ENCODE data around the gene CERK.

Gene CERK

DNA sequence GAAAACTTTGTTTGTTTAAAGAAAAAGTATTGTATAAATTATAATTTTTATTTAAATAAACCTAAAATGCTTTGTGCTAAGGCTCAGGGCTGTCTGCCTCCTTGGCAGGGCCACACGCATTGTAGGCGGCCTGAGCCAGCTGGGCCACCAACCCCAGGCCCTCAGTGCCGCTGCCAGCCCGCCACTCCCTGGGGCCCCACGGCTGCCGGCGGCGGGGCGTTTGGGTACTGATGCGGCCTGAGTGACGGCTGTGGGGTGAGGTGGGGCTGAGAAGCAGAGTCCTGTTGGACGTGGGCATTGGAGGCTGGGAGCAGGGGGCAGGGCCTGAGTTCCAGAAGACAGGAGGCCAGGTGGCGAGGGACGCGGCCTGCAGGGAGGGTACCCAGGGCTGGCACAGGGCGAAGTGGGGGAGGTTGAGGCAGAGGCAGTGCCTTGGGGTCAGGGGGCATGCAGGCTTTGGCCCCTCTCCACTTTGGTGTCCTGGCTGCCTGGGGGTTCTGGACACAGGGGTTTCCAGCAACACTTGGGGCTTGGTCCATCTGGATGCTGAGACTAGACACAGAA is 58.3 kb downstream of the CERK start:
- Histone ChIP-seq H3K4me3 (replicated peaks; ENCODE audit: insufficient read depth, low read length) (no peak overlapping the region), H3K27ac (replicated peaks) (no peak overlapping the region; the same call in 1 of the 2 replicates), H3K27me3 (ENCODE audit: insufficient read depth, poor library complexity, severe bottlenecking) (no peaks in the 10 kb centered on the region)
- DNase-seq (ENCODE audit: low read depth in 1 of 2, low spot score in 1 of 2), result no peak
- peak; percentile 21 for TF ChIP-seq POLR2AphosphoS5 (IDR thresholded peaks at IDR 0.05; ENCODE audit: low read depth)
- TF ChIP-seq, protein P1, sequence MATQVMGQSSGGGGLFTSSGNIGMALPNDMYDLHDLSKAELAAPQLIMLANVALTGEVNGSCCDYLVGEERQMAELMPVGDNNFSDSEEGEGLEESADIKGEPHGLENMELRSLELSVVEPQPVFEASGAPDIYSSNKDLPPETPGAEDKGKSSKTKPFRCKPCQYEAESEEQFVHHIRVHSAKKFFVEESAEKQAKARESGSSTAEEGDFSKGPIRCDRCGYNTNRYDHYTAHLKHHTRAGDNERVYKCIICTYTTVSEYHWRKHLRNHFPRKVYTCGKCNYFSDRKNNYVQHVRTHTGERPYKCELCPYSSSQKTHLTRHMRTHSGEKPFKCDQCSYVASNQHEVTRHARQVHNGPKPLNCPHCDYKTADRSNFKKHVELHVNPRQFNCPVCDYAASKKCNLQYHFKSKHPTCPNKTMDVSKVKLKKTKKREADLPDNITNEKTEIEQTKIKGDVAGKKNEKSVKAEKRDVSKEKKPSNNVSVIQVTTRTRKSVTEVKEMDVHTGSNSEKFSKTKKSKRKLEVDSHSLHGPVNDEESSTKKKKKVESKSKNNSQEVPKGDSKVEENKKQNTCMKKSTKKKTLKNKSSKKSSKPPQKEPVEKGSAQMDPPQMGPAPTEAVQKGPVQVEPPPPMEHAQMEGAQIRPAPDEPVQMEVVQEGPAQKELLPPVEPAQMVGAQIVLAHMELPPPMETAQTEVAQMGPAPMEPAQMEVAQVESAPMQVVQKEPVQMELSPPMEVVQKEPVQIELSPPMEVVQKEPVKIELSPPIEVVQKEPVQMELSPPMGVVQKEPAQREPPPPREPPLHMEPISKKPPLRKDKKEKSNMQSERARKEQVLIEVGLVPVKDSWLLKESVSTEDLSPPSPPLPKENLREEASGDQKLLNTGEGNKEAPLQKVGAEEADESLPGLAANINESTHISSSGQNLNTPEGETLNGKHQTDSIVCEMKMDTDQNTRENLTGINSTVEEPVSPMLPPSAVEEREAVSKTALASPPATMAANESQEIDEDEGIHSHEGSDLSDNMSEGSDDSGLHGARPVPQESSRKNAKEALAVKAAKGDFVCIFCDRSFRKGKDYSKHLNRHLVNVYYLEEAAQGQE (IDR thresholded peaks at IDR 0.05; ENCODE audit: insufficient replicate concordance, low read depth), result no peak

DNA sequence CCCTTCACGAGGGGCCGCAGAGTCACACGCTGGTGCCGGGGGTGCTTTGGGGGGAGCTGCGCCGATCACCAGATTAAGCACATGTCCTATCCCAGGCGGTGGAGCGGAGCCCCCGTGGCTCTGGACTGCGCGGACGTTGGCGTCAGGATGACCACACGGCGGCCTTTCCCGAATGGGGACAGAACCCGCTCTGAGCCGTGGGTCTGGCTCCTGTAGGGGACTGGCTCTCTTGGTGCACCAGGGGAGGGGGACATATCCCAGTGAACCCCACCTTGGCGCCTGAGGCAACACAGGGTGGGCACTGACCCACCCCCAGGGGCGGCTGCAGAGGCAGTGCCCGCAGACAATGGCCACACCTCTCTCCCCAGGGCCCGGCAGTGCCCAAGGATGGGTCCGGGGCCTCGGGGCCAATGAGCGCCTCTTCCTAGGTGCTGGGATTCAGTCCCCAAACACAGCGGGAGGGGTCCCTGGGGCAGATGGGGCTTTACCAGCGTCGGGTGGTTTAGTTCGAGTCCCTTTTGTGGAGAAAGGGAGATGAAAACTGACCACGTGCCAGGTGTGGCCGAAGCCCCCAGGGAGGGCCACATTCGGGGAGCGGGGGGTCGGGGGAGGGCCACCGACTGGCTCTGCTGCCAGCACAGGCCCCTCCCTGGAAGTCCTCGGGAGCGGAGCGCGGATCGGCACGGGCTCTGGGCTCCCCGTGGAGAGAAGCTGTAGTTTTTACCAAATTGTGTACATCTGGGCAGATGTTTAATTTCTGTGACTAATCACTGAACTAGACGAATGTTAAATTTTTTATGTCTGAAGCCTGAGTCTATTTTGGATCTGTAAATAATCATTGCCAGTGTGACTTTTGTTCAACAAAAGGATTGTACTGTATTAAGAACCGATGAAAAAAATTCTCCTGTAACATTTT is 59.0 kb downstream of the CERK start:
- H3K27ac ChIP-seq (replicated peaks), result peak overlapping the region; percentile 60; the same call in 1 of the 2 replicates
- no peaks in the 10 kb centered on the region for H3K27me3 ChIP-seq (ENCODE audit: insufficient read depth, poor library complexity, severe bottlenecking)
- no peak for DNase-seq (ENCODE audit: low read depth in 1 of 2, low spot score in 1 of 2)
- TF ChIP-seq SPI1 (IDR thresholded peaks at IDR 0.05; ENCODE audit: borderline replicate concordance, low read depth) (no peak), POLR2AphosphoS5 (IDR thresholded peaks at IDR 0.05; ENCODE audit: low read depth) (no peak), GABPA (IDR thresholded peaks at IDR 0.05; ENCODE audit: low read depth) (no peak)
- TF ChIP-seq, protein P2, sequence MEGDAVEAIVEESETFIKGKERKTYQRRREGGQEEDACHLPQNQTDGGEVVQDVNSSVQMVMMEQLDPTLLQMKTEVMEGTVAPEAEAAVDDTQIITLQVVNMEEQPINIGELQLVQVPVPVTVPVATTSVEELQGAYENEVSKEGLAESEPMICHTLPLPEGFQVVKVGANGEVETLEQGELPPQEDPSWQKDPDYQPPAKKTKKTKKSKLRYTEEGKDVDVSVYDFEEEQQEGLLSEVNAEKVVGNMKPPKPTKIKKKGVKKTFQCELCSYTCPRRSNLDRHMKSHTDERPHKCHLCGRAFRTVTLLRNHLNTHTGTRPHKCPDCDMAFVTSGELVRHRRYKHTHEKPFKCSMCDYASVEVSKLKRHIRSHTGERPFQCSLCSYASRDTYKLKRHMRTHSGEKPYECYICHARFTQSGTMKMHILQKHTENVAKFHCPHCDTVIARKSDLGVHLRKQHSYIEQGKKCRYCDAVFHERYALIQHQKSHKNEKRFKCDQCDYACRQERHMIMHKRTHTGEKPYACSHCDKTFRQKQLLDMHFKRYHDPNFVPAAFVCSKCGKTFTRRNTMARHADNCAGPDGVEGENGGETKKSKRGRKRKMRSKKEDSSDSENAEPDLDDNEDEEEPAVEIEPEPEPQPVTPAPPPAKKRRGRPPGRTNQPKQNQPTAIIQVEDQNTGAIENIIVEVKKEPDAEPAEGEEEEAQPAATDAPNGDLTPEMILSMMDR (IDR thresholded peaks at IDR 0.05; ENCODE audit: insufficient read depth, low read length), result no peak
- TF ChIP-seq, protein P1 (IDR thresholded peaks at IDR 0.05; ENCODE audit: insufficient replicate concordance, low read depth), result no peak
- no peak overlapping the region for H3K4me3 ChIP-seq (replicated peaks; ENCODE audit: insufficient read depth, low read length)

DNA sequence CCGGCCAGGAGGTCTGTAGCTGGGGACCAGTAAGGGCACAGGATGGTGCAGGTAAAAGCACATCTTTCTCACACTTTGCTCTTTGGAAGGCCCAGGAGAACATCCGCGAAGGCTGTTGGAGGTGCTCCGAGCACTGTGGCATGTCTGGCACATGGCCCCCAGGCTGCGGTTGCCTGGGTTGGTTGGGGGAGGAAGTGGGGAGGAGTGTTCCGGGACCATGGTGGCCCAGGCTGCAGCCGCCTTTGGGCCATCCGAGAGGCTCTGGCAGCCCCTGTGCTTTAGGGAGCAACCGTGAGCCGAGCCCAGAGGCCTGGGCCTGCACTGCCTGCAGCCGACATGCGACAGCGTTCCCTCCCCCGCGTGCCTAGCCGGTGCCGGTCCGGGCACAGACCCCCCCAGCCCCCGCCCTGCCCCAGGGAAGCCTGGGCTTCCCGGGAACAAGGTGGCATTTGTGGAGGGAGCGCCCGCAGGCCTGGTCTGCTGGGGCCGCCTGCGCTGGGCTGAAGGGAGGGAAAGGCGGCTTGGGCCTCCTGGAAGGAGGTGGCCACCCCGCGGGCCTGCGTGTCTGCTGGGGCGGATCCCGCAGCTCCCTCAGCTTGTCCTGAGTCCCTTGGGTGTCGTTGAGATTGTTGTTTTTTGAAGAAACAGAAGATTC is 59.9 kb downstream of the CERK start:
- H3K4me3 ChIP-seq (replicated peaks; ENCODE audit: insufficient read depth, low read length), result no peak overlapping the region
- peak overlapping the region; percentile 60 for H3K27ac ChIP-seq (replicated peaks)
- H3K27me3 ChIP-seq (ENCODE audit: insufficient read depth, poor library complexity, severe bottlenecking), result no peaks in the 10 kb centered on the region
- DNase-seq (ENCODE audit: low read depth in 1 of 2, low spot score in 1 of 2), result peak in 1 of 2 experiments; percentile 72
- TF ChIP-seq POLR2AphosphoS5 (IDR thresholded peaks at IDR 0.05; ENCODE audit: low read depth) (peak; percentile 78), GABPA (IDR thresholded peaks at IDR 0.05; ENCODE audit: low read depth) (no peak), SPI1 (IDR thresholded peaks at IDR 0.05; ENCODE audit: borderline replicate concordance, low read depth) (peak; percentile 81; the same call in 1 of the 2 replicates)

DNA sequence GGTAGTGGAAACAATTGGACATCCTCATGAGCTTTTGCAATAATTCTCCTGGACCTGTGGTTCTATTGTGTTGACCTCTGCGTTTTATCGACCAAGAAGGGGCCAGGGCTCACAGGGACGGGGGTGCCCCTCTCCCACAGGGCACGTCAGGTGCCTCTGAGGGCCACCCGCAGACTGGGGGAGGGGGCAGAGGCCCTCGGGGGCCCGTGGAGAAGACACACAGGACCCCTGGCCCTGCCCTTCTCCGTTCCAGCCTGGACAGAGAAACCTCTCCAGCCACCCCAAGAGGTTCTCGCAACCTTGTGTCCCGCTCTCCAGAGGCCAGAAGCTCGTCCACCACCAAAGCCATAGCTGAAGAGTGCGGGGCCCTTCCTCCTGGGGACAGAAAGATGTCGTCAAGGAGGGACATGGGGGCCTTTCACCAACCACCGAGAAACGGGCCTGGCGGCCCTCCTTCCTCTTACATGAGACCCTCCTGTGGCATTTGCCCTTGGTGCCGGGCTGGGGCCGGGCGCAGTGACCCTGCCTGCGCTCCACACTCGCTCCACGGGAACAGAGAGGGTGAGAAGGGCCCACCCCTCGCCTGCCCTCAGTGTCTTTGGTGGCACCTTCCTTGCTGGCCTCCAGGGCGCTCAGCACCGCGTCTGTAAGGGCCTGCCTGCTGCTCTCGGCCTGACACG is 60.6 kb downstream of the CERK start:
- H3K4me3 ChIP-seq (replicated peaks; ENCODE audit: insufficient read depth, low read length), result no peak overlapping the region
- no peak for DNase-seq (ENCODE audit: low read depth in 1 of 2, low spot score in 1 of 2)
- TF ChIP-seq, protein P2 (IDR thresholded peaks at IDR 0.05; ENCODE audit: insufficient read depth, low read length), result no peak
- TF ChIP-seq SPI1 (IDR thresholded peaks at IDR 0.05; ENCODE audit: borderline replicate concordance, low read depth), result no peak
- TF ChIP-seq, protein P1 (IDR thresholded peaks at IDR 0.05; ENCODE audit: insufficient replicate concordance, low read depth), result no peak
- TF ChIP-seq GABPA (IDR thresholded peaks at IDR 0.05; ENCODE audit: low read depth), result no peak
- TF ChIP-seq POLR2AphosphoS5 (IDR thresholded peaks at IDR 0.05; ENCODE audit: low read depth), result no peak
- peak overlapping the region; percentile 60 for H3K27ac ChIP-seq (replicated peaks)
- no peaks in the 10 kb centered on the region for H3K27me3 ChIP-seq (ENCODE audit: insufficient read depth, poor library complexity, severe bottlenecking)

Measured in HL-60 (cell line).